ENCODE results near the gene FBXO34.

The FBXO34 gene

GRCh38 chr14:55243813-55244212, 27.4 kb upstream of the FBXO34 start:
- Histone ChIP-seq H3K9ac (ENCODE audit: low read length in 5 of 5) (no peak overlapping the region), H3K4me3 (ENCODE audit: low read depth in 1 of 5, low read length in 5 of 5) (no peak overlapping the region), H3K36me3 (ENCODE audit: control insufficient read depth in 5 of 5, insufficient read depth in 5 of 5, low read length in 5 of 5) (no peaks in the 10 kb centered on the region), H3K27me3 (ENCODE audit: control insufficient read depth in 5 of 5, insufficient read depth in 4 of 5, low read length in 5 of 5) (peaks cover 0 to 4% (median 0%) of the 10 kb centered on the region in 5 donors), H3K27ac (ENCODE audit: low read depth, low read length) (no peak overlapping the region), H3K9me3 (ENCODE audit: control insufficient read depth in 5 of 5, low read length in 5 of 5) (no peaks in the 10 kb centered on the region), H3K4me1 (ENCODE audit: control insufficient read depth in 5 of 5, insufficient read depth in 5 of 5, low read length in 5 of 5) (peaks cover 0 to 7% (median 0%) of the 10 kb centered on the region in 5 donors)

- Histone ChIP-seq H3K27me3 (ENCODE audit: control insufficient read depth in 5 of 5, insufficient read depth in 4 of 5, low read length in 5 of 5) (peaks cover 0 to 2% (median 0%) of the 10 kb centered on the region in 5 donors), H3K27ac (ENCODE audit: low read depth, low read length) (no peak overlapping the region), H3K9me3 (ENCODE audit: control insufficient read depth in 5 of 5, low read length in 5 of 5) (no peaks in the 10 kb centered on the region), H3K4me3 (ENCODE audit: low read depth in 1 of 5, low read length in 5 of 5) (no peak overlapping the region), H3K4me1 (ENCODE audit: control insufficient read depth in 5 of 5, insufficient read depth in 5 of 5, low read length in 5 of 5) (peaks cover 0 to 7% (median 0%) of the 10 kb centered on the region in 5 donors), H3K36me3 (ENCODE audit: control insufficient read depth in 5 of 5, insufficient read depth in 5 of 5, low read length in 5 of 5) (no peaks in the 10 kb centered on the region), H3K9ac (ENCODE audit: low read length in 5 of 5) (no peak overlapping the region)
Observed at GRCh38 chr14:55245657-55246268, 25.5 kb upstream of the FBXO34 start.

GRCh38 chr14:55248411-55248810, 22.8 kb upstream of the FBXO34 start:
- Histone ChIP-seq H3K4me1 (ENCODE audit: control insufficient read depth in 5 of 5, insufficient read depth in 5 of 5, low read length in 5 of 5) (no peaks in the 10 kb centered on the region), H3K36me3 (ENCODE audit: control insufficient read depth in 5 of 5, insufficient read depth in 5 of 5, low read length in 5 of 5) (no peaks in the 10 kb centered on the region), H3K4me3 (ENCODE audit: low read depth in 1 of 5, low read length in 5 of 5) (no peak overlapping the region), H3K27me3 (ENCODE audit: control insufficient read depth in 5 of 5, insufficient read depth in 4 of 5, low read length in 5 of 5) (peaks cover 0 to 2% (median 0%) of the 10 kb centered on the region in 5 donors), H3K9me3 (ENCODE audit: control insufficient read depth in 5 of 5, low read length in 5 of 5) (no peaks in the 10 kb centered on the region), H3K9ac (ENCODE audit: low read length in 5 of 5) (no peak overlapping the region), H3K27ac (ENCODE audit: low read depth, low read length) (no peak overlapping the region)

DNA sequence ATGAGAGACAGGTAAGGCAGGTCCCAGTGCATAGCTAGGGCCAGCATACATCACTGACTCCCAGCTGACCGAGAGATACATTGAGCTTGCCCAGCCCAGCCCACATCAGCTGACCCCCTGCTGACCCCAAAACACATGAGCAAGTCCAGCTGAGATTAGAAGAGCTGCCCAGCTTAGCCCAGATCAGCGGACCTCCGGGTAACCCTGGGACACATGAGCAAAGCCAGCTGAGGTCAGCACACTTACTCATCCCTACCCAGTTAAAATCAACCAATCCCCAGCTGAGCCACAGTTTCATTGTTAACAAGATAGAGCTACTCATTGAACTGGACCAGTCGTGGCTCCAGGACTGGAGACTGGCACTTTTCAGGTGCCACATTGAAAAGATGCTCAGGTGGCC, 21.8 kb upstream of the FBXO34 start:
- peaks cover 0 to 2% (median 0%) of the 10 kb centered on the region in 5 donors for H3K27me3 ChIP-seq (ENCODE audit: control insufficient read depth in 5 of 5, insufficient read depth in 4 of 5, low read length in 5 of 5)
- H3K4me1 ChIP-seq (ENCODE audit: control insufficient read depth in 5 of 5, insufficient read depth in 5 of 5, low read length in 5 of 5), result no peaks in the 10 kb centered on the region
- no peak overlapping the region for H3K27ac ChIP-seq (ENCODE audit: low read depth, low read length)
- H3K36me3 ChIP-seq (ENCODE audit: control insufficient read depth in 5 of 5, insufficient read depth in 5 of 5, low read length in 5 of 5), result no peaks in the 10 kb centered on the region
- H3K4me3 ChIP-seq (ENCODE audit: low read depth in 1 of 5, low read length in 5 of 5), result no peak overlapping the region
- H3K9ac ChIP-seq (ENCODE audit: low read length in 5 of 5), result no peak overlapping the region
- no peaks in the 10 kb centered on the region for H3K9me3 ChIP-seq (ENCODE audit: control insufficient read depth in 5 of 5, low read length in 5 of 5)

DNA sequence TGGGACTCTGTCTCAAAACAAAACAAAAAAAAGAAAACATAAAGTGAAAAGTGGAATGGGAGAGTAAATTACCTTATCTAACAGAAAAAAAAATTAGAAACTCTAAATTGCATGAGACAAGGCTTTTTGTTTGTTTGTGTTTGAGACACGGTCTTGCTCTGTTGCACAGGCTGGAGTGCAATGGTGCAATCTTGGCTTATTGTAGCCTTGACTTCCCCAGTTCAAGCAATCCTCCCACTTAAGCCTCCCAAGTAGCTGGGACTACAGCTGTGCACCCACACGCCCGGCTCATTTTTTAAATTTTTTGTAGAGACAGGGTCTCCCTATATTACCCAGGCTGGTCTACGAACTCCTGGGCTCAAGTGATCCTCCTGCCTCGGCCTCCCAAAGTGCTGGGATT, 17.9 kb upstream of the FBXO34 start:
- Histone ChIP-seq H3K4me1 (ENCODE audit: control insufficient read depth in 5 of 5, insufficient read depth in 5 of 5, low read length in 5 of 5) (no peaks in the 10 kb centered on the region), H3K9me3 (ENCODE audit: control insufficient read depth in 5 of 5, low read length in 5 of 5) (no peaks in the 10 kb centered on the region), H3K9ac (ENCODE audit: low read length in 5 of 5) (no peak overlapping the region), H3K4me3 (ENCODE audit: low read depth in 1 of 5, low read length in 5 of 5) (no peak overlapping the region), H3K36me3 (ENCODE audit: control insufficient read depth in 5 of 5, insufficient read depth in 5 of 5, low read length in 5 of 5) (no peaks in the 10 kb centered on the region), H3K27ac (ENCODE audit: low read depth, low read length) (no peak overlapping the region), H3K27me3 (ENCODE audit: control insufficient read depth in 5 of 5, insufficient read depth in 4 of 5, low read length in 5 of 5) (peaks cover 0 to 5% (median 3%) of the 10 kb centered on the region in 5 donors)

- Histone ChIP-seq H3K27ac (ENCODE audit: low read depth, low read length) (no peak overlapping the region), H3K9ac (ENCODE audit: low read length in 5 of 5) (no peak overlapping the region), H3K36me3 (ENCODE audit: control insufficient read depth in 5 of 5, insufficient read depth in 5 of 5, low read length in 5 of 5) (no peaks in the 10 kb centered on the region), H3K4me3 (ENCODE audit: low read depth in 1 of 5, low read length in 5 of 5) (no peak overlapping the region), H3K9me3 (ENCODE audit: control insufficient read depth in 5 of 5, low read length in 5 of 5) (no peaks in the 10 kb centered on the region), H3K27me3 (ENCODE audit: control insufficient read depth in 5 of 5, insufficient read depth in 4 of 5, low read length in 5 of 5) (peaks cover 0 to 3% (median 2%) of the 10 kb centered on the region in 5 donors), H3K4me1 (ENCODE audit: control insufficient read depth in 5 of 5, insufficient read depth in 5 of 5, low read length in 5 of 5) (no peaks in the 10 kb centered on the region)
Observed at GRCh38 chr14:55254581-55254980, 16.6 kb upstream of the FBXO34 start.

GRCh38 chr14:55255979-55256378, 15.2 kb upstream of the FBXO34 start:
- Histone ChIP-seq H3K4me3 (ENCODE audit: low read depth in 1 of 5, low read length in 5 of 5) (no peak overlapping the region), H3K27me3 (ENCODE audit: control insufficient read depth in 5 of 5, insufficient read depth in 4 of 5, low read length in 5 of 5) (peaks cover 0 to 3% (median 2%) of the 10 kb centered on the region in 5 donors), H3K9me3 (ENCODE audit: control insufficient read depth in 5 of 5, low read length in 5 of 5) (no peaks in the 10 kb centered on the region), H3K36me3 (ENCODE audit: control insufficient read depth in 5 of 5, insufficient read depth in 5 of 5, low read length in 5 of 5) (no peaks in the 10 kb centered on the region), H3K27ac (ENCODE audit: low read depth, low read length) (no peak overlapping the region), H3K9ac (ENCODE audit: low read length in 5 of 5) (no peak overlapping the region), H3K4me1 (ENCODE audit: control insufficient read depth in 5 of 5, insufficient read depth in 5 of 5, low read length in 5 of 5) (no peaks in the 10 kb centered on the region)

- no peak overlapping the region for H3K27ac ChIP-seq (ENCODE audit: low read depth, low read length)
- no peaks in the 10 kb centered on the region for H3K4me1 ChIP-seq (ENCODE audit: control insufficient read depth in 5 of 5, insufficient read depth in 5 of 5, low read length in 5 of 5)
- no peaks in the 10 kb centered on the region for H3K9me3 ChIP-seq (ENCODE audit: control insufficient read depth in 5 of 5, low read length in 5 of 5)
- H3K4me3 ChIP-seq (ENCODE audit: low read depth in 1 of 5, low read length in 5 of 5), result no peak overlapping the region
- no peak overlapping the region for H3K9ac ChIP-seq (ENCODE audit: low read length in 5 of 5)
- peaks cover 0 to 3% (median 2%) of the 10 kb centered on the region in 5 donors for H3K27me3 ChIP-seq (ENCODE audit: control insufficient read depth in 5 of 5, insufficient read depth in 4 of 5, low read length in 5 of 5)
- H3K36me3 ChIP-seq (ENCODE audit: control insufficient read depth in 5 of 5, insufficient read depth in 5 of 5, low read length in 5 of 5), result no peaks in the 10 kb centered on the region
Observed at GRCh38 chr14:55256586-55256985, 14.6 kb upstream of the FBXO34 start.

- Histone ChIP-seq H3K36me3 (ENCODE audit: control insufficient read depth in 5 of 5, insufficient read depth in 5 of 5, low read length in 5 of 5) (no peaks in the 10 kb centered on the region), H3K9ac (ENCODE audit: low read length in 5 of 5) (no peak overlapping the region), H3K9me3 (ENCODE audit: control insufficient read depth in 5 of 5, low read length in 5 of 5) (no peaks in the 10 kb centered on the region), H3K27me3 (ENCODE audit: control insufficient read depth in 5 of 5, insufficient read depth in 4 of 5, low read length in 5 of 5) (no peaks in the 10 kb centered on the region), H3K4me1 (ENCODE audit: control insufficient read depth in 5 of 5, insufficient read depth in 5 of 5, low read length in 5 of 5) (no peaks in the 10 kb centered on the region), H3K4me3 (ENCODE audit: low read depth in 1 of 5, low read length in 5 of 5) (no peak overlapping the region), H3K27ac (ENCODE audit: low read depth, low read length) (no peak overlapping the region)
Observed at GRCh38 chr14:55265197-55265596, 6.0 kb upstream of the FBXO34 start.

- Histone ChIP-seq H3K4me1 (ENCODE audit: control insufficient read depth in 5 of 5, insufficient read depth in 5 of 5, low read length in 5 of 5) (peaks cover 0 to 15% (median 11%) of the 10 kb centered on the region in 5 donors), H3K9ac (ENCODE audit: low read length in 5 of 5) (no peak overlapping the region), H3K27me3 (ENCODE audit: control insufficient read depth in 5 of 5, insufficient read depth in 4 of 5, low read length in 5 of 5) (no peaks in the 10 kb centered on the region), H3K36me3 (ENCODE audit: control insufficient read depth in 5 of 5, insufficient read depth in 5 of 5, low read length in 5 of 5) (no peaks in the 10 kb centered on the region), H3K4me3 (ENCODE audit: low read depth in 1 of 5, low read length in 5 of 5) (no peak overlapping the region), H3K27ac (ENCODE audit: low read depth, low read length) (no peak overlapping the region), H3K9me3 (ENCODE audit: control insufficient read depth in 5 of 5, low read length in 5 of 5) (no peaks in the 10 kb centered on the region)
Observed at GRCh38 chr14:55267820-55268219, 3.4 kb upstream of the FBXO34 start.

All from subcutaneous abdominal adipose tissue (tissue), 5 donors.